Colon (tissue), 2 donors: ENCODE data around the gene TMEM132D.
"Not testable (repeated sequence)": the region's sequence is repeated elsewhere in the genome, so short reads cannot be mapped to it uniquely, and the experiment has no call there.

Experiments
- FAIRE-seq: peaks from 2 replicates; lab custom pipeline; 2012; peaks lifted over from hg19 to GRCh38; lab: Jason Lieb, UNC
- donor health status: control.
- donor health status: control.

The TMEM132D gene

DNA sequence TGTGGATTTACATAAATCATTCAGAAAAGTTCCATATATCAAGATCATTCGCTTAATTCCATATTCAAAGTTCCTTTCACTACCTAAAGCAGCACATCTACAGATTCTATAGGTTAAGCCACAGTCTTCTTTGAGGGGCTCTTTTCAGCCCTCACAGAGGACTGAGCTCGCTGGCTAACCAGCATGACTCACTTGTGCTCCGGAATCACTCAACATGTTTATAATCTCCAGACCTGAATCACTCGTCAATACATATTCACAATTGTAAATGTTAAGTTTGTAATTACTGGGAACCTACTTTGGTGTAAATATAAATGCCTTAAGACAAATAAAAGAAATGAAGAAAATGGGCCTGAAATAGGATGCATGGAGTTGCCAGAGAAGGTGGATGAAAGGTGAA is 315.7 kb downstream of the TMEM132D start:
- FAIRE-seq, result no peak

DNA sequence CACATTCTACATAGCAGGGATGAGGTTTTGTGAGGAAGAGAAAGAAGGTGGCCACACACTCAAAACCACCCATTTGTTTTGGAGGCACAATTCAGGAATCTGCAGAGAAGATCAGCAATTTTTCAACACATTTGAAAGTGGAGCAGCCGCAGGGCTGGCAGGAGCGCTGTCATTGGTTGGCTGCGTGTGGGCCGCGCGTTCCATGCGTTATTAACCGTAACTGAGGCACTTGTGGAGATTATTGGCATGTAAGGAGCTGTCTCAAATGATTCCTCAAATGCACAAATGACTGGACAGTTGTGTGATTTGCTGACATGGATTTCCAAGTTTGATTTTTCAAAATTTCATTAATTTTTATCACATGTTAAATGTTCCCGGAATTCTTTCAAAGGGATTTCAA is 318.5 kb downstream of the TMEM132D start:
- no peak for FAIRE-seq

DNA sequence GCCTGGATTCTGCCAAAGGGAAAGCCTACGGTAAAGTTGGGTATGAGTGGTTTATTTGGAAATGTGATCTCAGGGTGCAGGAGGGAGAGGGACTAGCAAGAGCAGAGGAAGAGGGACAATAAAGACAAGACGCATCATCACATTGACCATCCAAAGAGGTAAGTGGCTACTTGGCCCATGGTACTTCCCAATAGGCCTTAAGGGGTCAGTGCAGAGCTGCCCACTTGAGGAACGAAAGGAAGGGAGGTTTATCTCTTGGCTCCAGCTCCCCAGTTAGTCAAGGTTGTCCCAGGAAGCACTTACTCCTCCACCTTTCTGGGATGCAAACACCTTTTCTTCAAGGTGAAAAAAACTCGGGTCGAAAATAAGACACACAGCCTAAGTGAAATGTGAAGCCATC is 323.9 kb downstream of the TMEM132D start:
- no peak for FAIRE-seq

DNA sequence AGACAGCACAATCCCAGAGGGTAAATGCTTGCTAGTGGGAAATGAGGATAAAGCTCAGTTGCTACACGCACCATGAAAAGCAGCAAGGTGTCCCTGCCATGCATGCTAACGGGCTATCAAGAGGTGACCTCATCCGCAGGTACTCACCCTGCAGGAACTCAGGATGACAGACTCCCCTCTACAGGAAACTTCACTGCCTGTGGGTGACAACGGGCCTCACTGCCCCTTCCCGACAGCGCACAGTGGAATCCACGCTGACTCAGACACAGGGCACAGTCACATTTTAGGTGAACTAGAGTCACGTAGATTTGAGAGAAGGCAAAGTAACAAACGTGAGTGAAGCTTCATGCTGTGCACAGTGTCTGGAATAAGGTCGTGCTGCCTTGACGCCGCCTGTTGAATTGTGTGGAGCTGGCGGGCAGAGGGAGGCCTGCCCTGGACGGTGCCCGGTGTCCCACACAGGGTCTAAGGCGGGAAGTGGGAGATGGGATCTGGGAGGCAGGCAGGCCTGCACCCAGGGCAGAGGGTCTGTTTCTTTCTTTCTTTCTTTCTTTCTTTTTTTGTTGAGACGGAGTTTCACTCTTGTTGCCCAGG is 331.8 kb downstream of the TMEM132D start:
- no peak for FAIRE-seq

DNA sequence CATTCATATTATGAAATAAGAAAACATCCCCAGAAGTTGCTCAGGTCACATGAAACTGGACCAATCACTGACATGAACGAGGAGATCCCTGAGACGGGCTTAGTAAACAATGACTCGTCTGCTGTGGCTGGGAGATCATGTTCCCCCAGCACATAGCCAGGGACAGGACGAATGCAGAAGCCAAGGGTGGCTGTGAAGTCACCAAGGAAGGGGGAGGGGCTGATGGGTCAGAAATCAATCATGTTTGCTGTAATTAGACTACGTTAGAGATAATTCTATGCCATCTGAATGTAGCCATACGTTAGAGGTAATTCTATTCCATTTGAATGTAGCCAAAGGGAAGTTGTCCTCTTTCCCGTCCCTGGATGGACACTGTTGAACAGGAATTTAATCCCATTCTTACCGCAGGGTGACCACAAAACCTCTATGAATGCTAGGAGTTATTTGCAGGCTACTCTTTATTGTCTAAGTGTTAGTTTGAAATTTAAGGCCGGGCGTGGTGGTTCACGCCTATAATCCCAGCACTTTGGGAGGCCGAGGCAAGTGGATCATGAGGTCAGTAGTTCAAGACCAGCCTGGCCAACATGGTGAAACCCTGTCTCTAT is 332.9 kb downstream of the TMEM132D start:
- no peak for FAIRE-seq

DNA sequence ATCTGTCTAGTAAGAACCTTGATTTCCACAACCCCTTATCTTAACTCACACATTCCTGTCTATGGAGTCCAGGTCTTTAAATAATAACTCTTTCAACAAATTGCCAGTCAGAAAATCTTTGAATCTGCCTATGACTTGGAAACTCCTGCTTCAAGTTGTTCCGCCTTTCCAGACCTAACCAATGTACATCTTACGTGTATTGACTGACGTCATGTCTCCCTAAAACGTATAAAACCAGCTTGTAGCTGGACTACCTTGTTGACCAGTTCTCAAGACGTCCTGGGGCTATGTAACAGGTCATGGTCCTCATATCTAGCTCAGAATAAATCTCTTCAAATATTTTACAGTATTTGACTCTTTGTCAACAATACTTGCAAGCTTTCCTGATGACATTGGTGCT is 337.0 kb downstream of the TMEM132D start:
- no peak for FAIRE-seq

DNA sequence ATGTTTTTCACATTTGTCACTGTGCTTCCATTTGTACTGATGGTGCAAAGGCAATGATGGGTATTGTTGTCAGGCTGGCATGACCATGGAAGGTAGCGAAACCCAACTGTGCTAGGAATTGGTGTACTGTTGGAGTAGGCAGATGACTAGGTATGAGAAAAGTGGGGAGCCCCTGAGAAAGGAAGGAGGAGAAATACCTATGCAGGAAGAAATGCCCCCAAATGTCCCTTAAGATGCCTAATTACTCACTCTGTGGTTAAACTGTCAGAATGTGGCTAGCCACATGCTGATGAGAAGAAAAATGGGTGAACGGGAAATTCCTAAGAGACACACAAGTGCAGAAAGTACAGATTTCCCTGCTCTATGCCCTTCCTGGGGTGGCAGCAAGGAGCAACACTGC is 339.1 kb downstream of the TMEM132D start:
- FAIRE-seq, result no peak

DNA sequence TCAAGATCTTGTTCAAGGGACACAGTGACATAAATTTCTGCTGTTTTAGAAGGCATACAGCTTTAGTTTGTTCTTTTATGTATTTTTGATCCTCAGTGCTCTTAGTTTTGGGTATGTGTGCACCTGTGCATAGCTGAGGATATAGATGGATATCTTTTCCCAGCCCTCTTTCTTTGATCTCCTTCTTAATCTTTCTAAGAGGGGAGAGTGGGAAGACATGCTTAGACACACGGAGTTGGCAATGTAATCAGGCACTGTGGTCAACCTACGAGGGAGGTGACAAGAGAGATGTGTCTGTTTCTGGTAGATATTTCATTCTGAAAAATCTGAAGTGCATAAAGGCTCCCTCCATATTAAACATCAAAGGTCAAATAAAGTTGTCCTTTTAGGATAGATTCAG is 340.6 kb downstream of the TMEM132D start:
- FAIRE-seq, result no peak

DNA sequence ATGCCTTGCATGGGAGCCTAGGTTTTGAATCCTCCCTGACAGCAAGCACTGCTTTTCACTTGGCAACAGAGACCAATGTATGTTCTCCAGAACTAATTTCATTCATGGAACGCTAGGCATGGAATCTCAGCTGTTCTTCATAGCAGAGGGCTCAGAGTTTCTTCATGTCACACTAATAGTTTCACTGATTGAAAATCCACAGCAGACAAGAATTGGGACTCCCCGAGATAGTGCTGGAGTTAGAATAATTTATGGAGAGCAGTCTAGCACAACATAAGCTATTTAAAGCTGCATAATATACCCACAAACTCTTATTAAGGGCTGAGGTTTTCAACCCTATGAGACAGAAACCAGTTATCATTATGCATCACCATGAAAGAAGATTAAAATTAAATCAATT is 342.5 kb downstream of the TMEM132D start:
- no peak for FAIRE-seq

DNA sequence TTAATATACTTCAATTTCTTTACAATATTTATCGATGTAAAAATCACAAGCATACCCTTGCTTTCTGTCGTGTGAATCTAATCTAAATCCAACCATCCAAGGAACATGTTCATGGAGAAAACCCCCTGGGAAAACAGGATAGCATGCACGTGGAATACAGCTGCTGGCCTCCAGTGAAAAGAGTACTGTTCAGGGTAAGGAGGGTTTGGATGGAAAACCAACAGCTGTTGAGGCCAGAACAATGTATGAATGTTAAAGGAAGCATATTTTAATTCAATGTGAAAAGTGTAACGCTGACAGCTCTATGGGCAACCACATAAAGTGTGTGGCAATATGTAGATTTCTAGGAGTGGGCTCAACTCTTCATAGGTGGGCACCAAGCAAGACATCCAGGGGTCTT is 344.0 kb downstream of the TMEM132D start:
- no peak for FAIRE-seq

DNA sequence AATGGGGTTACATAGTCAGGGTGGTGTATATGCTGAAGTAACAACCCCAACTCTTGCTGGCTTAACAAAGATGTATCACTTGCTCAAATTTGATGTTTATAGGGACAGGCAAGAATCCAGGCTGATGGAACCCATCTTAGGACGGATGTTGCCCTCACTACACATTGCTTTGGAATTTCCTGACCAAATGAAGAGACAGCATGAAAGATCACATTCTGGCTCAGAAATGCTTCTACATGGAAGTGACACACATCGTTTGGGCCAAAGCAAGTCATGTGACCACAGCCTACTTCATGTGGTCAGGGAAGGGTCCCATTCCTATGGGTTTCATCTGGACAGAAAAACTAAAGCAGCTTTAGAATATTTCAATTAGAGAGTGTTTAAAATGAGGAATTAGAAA is 345.8 kb downstream of the TMEM132D start:
- FAIRE-seq, result no peak

DNA sequence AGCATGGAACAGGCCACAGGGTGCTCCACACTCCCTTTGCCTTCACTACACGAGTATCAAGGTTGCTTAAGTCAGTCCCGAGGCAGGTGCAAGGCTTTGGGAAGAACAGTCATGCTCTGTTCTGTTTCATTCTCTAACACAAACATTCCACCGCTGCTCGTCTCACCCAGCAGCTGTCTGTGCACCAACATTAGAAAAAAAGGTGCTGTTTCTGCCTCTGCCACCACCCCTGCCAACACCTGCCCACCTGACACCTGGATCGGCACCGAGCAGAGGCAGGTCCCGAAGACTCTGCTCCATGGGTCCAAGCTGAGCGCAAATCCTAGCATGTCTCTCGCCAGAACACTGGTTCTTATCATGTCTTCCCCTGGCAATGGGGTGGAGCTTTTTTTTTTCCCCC is 347.7 kb downstream of the TMEM132D start:
- FAIRE-seq, result no peak

DNA sequence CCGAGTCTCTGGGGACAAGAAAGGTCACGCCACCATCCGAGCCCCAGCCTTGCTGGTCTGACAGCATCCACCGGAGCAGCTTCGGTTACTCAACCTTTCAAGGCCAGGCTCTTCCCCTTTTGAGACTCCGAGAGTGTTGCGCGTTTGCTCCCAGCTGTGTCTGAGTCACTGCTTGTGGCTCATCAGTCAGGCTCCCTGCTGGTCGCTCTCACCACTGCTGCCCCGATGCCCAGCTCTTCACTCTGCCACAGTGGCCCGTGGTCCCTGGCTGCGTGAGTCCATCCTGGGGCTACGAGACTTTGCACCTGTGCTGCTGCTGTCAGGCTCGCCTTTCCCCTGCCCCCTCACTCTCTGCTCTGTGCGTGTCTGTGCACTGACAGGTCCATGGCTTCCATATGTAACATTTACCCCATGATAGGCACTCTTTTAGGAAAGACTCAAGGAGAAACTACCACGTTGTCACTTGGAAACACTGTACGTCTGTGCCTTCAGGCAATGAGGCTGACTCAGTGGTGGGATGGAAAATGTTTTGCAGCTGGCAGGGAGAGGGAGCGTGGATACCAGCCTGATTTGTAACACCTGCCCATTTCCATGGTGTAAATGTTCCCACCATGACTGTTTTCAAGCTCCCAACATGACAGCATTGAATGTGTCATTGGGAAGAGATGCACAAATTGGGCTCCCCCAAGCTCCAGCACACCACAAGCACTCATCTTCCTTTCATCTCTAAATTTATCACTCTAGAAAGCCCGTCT is 350.7 kb downstream of the TMEM132D start:
- no peak for FAIRE-seq

DNA sequence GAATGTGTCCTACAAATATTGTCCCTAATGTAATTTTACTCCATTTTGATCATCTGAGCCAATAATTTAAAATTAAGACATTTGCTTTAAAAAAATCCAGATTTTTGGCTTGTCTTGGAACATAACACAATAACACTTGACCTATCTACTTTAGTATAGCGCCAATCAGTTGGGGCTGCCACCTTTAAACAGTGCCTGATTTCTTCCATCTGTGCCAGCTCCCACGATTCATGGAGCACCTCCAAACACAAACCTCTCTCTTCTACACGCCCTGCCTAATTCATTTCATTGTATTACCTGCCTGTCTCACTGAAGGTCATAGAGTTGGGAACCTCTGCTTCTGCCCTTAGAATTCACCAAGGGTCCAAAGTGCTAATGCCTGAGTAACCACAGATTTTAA is 352.4 kb downstream of the TMEM132D start:
- no peak for FAIRE-seq

DNA sequence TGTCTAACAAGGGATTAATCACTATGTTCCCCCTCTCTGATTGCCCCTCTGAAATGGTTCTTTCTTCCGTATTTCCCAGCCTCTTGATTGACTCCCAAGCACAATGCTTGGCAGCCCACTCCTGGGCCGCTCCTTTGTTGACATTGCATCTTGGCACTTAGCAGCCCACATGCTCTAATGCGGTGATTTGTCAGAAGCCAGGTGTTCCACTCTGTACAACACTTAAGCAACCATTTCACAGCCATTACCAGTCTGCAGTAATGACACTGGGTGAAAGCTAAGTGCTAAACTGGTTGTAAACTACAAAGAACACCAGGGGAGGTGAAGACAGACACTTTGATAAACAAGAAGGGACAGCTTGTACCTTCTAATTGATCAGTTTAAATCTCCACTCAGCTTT is 353.5 kb downstream of the TMEM132D start:
- FAIRE-seq, result no peak

DNA sequence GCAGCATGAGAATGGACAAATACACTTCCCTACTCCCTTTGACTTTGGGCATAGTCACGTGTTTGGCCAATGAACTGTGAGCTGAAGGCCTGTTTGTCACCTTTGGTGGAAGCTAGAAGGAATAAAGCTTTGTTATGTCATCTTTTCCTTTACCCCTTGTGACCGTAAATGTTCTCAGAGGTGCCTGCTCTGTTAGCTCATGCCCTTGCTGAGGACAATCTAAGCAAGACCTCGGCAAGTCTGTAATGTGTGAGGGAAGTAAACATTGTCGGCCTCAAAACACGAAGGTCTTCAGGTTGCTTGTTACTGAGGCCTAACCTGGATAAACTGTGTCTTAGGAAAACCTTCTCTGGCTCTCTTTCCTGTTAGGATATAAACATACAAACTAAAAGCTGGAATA is 354.2 kb downstream of the TMEM132D start:
- FAIRE-seq, result no peak

DNA sequence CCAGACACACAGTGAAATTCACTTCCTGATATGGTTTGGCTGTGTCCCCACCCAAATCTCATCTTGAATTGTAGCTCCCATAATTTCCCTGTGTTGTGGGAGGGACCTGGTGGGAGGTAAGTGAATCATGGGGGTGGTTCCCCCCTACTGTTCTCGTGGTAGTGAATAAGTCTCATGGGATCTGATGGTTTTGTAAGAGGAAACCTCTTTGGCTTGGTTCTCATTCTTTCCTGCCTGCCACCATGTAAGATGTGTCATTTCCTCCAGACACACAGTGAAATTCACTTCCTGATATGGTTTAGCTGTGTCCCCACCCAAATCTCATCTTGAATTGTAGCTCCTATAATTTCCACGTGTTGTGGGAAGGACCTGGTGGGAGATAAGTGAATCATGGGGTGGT is 354.8 kb downstream of the TMEM132D start:
- FAIRE-seq, result not testable (repeated sequence)

DNA sequence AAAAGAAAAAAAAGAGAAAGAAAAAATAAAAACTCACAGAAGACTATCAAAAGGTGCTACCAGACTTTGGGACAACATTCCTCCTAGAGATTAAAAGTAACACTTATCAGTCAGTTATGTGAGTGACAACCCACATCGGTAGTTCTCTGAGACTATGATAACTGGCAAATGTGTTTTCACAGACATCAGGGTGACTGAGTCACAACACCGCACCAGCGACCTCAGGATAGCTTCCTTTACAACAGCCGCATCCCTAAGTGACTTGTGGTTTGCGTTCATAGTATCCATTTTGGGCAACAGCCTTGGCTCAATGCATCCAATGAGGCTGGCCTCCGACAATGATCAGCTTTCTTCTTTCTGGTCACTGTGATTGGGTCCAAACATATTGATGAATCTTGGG is 359.1 kb downstream of the TMEM132D start:
- FAIRE-seq, result no peak

DNA sequence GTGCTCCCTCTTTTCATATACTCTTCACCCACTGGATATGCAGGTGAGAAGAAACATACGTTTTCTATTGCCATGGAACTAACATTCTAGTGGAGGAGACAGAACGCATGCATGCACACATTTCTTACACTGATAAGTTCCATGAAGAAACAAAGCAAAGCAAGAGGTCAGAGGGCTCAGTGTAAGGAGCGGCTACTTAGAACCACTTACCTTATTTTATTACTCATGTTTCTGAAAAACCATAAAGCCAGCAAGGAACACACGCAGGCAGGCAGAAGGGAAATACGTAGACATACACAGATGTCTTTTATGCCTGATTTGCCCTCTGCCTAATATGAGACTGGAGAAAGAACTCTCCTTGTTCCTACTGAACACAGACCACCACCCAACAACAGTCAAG is 362.9 kb downstream of the TMEM132D start:
- FAIRE-seq, result no peak

DNA sequence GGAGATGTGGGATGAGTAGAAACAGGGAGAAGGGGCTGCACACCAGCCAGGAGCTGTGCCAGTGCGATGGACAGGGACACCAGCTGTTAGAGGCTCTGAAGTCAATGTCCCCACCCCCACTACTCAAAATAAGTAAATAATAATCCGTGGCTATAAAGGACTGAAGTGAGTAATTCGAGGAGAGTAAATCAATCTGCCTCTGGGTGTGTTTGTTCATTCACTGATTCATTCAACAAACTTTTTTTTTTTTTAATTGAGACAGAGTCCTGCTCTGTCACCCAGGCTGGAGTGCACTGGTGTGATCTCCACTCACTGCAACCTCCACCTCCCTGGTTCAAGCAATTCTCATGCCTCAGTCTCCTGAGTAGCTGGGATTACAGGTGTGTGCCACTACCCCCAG is 363.6 kb downstream of the TMEM132D start:
- FAIRE-seq, result no peak

DNA sequence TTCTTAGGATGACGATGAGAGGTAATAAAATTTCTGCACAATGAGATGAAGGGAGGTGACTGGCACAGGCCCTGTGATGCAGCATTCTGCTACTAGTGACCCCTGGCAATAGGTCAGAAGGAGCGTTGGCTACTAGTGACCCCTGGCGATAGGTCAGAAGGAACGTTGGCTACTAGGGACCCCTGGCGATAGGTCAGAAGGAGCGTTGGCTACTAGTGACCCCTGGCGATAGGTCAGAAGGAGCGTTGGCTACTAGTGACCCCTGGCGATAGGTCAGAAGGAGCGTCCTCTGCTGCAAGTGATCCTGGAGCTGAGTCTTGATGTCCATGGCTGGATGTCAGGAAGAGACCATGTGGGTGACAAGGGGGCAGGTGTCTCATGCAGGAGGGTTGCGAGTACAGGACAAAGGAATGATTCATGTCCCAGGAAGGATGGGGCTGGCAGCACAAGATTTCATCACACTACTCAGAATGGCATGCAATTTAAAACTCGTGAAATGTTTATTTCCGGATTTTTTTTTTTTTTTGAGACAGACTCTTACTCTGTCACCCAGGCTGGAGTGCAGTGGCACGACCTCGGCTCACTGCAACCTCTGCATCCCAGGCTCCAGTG is 365.0 kb downstream of the TMEM132D start:
- peak; percentile 33 for FAIRE-seq

DNA sequence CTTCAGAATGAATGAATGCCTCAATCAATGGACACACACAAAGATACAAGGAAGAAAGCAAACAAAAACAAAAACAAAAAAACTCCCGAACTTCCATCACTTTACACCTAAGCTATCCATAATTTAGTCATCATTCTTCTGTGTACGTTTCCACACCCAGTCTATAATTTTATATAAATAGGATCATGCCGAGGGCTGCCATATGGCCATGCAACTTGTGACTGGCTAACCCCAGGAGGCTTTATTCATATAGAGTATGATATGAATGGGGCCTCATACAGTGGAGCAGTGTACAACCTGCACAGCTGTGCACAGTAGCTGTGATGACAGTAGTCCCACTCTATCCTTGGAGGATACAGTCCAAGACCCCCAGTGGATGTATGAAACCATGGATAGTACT is 365.7 kb downstream of the TMEM132D start:
- no peak for FAIRE-seq

DNA sequence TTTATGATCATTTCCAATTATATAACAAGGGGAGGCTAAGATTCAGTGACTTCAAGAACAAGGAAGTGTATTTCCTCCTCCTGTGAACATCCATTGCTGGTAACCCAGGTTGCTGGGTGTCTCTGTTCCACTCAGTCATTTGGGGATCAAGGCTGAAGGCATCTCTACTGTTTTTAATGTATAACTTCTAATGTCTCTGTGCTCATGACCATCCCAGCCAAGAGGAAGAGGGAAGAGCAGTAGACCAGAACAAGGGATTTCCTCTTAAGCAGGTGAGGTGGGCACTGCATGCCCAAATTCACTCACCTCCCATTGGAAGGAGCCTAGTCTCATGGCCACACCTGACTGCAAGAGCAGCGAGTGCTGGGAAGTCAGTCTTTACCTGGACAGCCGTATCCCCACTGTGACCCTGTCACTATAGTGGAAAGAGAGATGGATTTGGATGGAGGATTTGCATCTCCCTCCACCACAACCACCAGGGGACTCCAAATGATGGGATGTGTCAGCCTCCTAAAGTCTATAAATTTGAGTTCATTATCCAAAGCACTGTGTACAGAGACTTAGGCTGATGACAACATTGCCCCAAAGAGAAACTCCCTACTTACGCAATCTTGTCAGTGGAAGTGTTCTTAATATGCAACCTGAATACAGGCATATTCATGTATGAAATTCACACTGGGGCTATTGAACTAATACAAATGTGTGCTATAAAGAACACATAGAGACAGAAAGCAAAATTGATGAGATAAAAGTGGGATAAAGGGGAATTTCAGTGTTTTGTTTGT is 368.7 kb downstream of the TMEM132D start:
- no peak for FAIRE-seq
